OCI-M1 (cell line): ENCODE results near the gene BRSK1.

Experiments
- DNase-seq: peaks from one replicate; lab custom pipeline; 2025; lab: John Stamatoyannopoulos, UW

BRSK1 gene

GRCh38 chr19:55283548-55284377, at the start of gene BRSK1:
TSS of gene BRSK1 (plus strand) at chr19:55283997. CDS start at chr19:55284443, 446 bp downstream.
- peak; percentile 45 for DNase-seq

DNA sequence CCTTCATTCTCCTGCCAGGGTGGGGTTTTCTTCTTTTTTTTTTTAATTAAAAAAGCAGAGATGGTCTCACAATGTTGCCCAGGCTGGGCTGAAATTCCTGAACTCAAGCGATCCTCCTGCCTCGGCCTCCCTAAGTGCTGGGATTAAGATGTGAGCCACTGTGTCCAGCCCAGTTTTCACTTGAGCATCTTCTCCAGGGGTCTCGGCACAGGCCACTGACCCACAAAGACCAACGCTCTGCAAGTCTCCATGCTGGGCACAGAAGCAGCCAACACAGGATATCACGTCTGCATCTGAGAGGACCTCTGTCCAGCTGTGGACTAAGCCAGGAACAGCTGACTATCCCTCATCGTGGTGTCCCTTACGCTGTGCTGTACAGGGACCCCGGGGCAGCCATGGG, 45.8 kb upstream of the BRSK1 start:
- DNase-seq: no peak

- DNase-seq: no peak
These were observed 44.8 kb upstream of the BRSK1 start for GRCh38 chr19:55239004-55239403.

GRCh38 chr19:55240713-55241020, 43.1 kb upstream of the BRSK1 start:
- DNase-seq: no peak

DNA sequence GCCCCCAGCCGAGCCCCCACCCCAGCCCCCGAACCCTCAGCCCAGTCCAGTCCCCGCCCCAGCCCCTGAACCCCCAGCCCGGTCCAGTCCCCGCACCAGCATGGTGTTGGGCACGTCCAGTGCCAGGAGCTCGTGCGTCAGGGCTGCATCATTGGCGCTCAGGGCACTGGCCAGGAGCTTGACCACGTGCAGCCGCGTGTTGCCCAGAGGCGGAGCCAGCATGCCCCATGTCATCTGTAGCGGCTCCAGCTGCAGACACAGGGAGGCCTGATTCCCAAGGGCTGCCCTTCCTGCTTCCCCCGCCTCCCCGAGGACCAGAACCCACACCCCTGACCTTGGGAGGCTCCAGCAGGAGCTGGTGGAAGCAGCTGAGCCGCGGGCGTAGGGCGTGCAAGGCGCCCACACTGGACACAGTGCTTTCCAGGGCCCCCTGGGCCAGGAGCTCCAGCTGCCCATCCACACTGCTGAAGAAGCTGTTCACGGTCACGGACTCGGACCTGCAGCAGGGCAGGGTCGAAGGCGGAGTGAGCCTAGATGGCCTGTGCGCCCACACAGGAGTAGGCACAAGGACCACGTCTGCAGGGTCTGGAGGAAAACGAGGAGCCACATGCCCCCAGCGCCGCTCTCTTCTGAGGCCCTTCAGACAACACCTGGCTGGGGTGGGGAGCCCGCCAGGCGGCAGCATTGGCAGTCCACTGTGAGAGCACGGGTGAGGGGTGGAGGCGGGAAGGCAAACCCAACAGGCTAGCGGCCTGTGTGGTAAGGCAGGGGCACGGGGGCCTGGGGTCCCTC, 42.5 kb upstream of the BRSK1 start:
- DNase-seq: no peak

- no peak for DNase-seq
These were observed 41.8 kb upstream of the BRSK1 start for GRCh38 chr19:55241935-55242464.

GRCh38 chr19:55242517-55242916, 41.3 kb upstream of the BRSK1 start:
- no peak for DNase-seq

DNA sequence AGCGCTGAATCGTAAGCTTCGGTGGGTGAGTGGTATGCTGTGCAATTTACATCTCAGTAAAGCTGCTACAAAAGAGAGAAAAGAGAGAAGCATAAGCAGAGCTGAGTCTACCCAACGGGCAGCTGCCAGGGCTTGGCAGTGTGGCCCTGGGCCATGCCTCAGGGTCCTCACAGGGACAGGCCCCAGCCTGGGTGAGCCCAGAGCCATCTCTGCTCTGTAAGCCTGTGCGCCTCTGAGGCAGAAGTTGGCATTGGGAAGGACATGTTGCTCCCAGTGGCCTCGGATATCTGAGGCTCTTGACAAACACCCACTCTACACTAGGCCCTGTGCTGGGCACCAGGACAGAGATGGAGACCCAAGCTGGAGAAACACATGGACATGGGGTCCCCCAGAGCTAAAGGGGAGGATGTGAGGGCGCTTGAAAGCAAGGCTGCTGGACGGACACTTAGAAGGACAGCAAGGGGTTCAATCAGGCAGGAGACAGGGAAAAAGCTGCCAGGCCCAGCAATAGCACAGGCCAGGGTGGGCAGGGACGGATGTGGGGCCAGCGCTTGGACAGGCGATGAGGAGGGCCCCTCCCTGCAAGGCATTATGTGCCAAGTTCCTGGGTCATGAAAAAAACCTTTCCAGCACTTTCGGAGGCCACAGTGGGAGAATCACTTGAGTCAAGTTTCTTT, 39.7 kb upstream of the BRSK1 start:
- DNase-seq: no peak

GRCh38 chr19:55245236-55245904, 38.4 kb upstream of the BRSK1 start:
- no peak for DNase-seq

GRCh38 chr19:55246462-55247451, 37.0 kb upstream of the BRSK1 start:
- no peak for DNase-seq

GRCh38 chr19:55247621-55248099, 36.1 kb upstream of the BRSK1 start:
- no peak for DNase-seq

DNA sequence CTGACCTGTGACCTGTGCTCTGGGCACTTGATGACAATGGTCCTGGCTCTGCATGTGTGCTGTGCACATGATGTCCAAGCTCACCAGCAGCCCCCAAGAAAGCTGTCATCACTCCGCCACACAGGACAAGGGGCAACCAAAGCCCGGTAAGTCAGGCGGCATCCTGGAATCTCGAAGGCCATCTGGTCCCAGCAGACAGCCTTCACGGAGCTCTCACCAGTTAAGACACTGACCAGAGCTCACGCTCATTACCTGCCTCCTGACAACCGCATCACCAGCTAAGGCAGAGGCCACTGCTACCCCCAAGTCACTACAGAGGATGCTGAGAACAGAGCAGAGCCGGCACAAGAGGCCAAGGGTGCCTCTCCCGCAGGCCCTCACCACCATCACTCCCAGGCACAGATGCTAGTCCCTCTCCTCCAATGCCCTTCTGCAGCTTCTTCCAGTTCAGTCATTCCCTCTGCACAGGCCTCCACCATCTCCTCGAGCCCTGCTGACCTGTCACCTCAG, 35.6 kb upstream of the BRSK1 start:
- no peak for DNase-seq

DNA sequence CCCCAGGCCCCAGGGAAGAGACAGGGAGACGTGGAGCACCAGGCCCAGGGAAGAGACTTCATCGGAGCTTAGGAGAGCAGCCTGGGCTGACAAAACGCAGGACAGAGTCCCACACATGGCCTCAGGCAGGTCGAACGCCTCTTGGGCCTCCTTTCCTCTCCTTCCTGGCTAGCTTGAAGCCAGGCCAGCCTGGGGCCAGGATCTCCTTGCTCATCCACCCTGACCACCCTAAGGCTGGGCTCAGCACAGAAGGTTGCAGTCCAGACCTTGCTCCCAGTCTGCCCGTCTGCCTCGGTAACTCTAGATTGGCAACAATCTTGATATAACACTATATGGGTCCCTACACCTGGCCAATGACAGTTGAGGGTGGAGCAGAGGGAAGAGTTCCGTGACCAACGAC, 35.1 kb upstream of the BRSK1 start:
- no peak for DNase-seq

DNA sequence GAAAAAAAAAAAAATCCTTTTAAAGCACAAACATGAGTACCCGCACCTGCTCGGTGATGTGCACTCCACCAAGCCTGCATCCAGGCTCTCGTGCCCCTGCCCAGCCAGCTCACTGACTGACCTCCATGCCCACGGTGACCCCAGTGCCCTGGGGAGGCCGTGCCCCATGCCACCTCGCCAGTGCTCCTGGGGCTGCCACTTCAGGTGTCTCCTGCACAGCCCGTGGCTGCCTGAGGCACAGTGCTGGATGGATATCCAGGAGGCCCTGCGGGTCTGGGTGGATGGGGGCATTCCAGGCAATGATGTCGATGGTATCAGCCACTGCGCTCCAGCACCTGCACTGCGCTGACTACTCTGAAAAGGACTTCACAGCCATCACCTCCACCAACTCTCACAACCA, 34.0 kb upstream of the BRSK1 start:
- no peak for DNase-seq

GRCh38 chr19:55250262-55251036, 33.3 kb upstream of the BRSK1 start:
- no peak for DNase-seq

GRCh38 chr19:55251341-55252081, 32.3 kb upstream of the BRSK1 start:
- no peak for DNase-seq

DNA sequence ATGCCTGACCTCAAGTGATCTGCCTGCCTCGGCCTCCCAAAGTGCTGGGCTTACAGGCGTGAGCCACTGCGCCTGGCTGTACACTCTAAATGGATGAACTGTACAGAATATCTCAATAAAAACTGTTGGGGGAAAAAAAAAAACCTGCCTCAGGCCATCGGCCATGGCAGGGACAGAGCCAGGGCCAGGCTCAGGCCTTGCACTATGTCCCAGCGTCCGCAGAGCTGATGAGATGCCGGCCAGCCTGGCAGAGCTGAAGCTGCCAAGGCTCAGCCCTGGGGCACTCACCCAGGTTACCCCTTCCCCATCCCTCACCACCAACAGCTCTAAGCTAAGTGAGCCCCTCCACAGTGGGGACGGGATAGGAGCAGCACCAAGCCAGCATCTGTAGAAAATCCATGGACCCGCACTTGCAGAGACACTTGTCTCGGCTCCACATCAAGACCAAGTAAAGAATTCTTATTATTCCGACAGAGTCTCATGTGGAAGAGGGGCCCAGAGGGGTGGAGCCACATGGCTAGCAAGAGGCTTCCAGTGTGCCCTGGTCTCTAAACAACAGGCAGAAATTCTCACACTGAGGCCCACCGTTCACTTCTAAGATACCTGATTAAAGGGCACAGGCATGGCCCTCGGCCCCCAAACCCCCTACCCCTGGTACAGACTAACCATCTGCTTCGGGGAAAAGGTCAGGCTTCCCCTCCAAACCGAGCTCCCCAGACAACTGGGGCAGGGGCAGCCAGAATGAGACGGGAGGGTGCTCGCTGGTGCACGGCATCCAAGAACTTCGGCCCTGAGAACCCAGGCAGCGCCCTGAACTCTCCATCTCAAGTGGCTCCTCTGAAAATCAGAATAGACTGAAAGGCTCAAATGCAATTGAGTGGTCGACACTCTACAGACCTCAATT, 30.8 kb upstream of the BRSK1 start:
- no peak for DNase-seq
